Endothelial cell of umbilical vein (primary cell): Measurements from ENCODE around the gene PDCL2. TPM values are rescaled to one million over a fixed set of nuclear protein-coding genes. Genes with fewer than 3 reads are reported as not detected.
A peak's percentile ranks its signal among the peaks of the same experiment; 100 is the strongest.

Experiments
- BruUV-seq: library from RNA; stranded (reverse); fragments of 400-500 nt; replicated peaks from 2 replicates; lab custom pipeline; 2021; lab: Mats Ljungman, UMichigan
- CTCF ChIA-PET: fragments of 300-600, 350-600 bp; sonication (Branson Sonifier 250); formaldehyde crosslinking; loops from one replicate; lab custom pipeline; 2021; ENCODE audit warnings: antibody characterized with exemption, inconsistent platforms; lab: Charles Lee
- POLR2A ChIA-PET: fragments of 300-600, 350-600 bp; sonication (Branson Sonifier 250); formaldehyde crosslinking; loops from one replicate; lab custom pipeline; 2021; ENCODE audit warnings: antibody characterized with exemption, inconsistent platforms; lab: Charles Lee
- DNase-seq: peaks from one replicate; pipeline ENCODE4 v3.0.0-alpha.2; 2011; ENCODE audit warnings: low read depth, low spot score
- FAIRE-seq: peaks from 2 replicates; lab custom pipeline; 2011; peaks lifted over from hg19 to GRCh38; lab: Jason Lieb, UNC
- H2AFZ ChIP-seq: 2 replicates; pipeline ENCODE4 v1.6.0; 2012; ENCODE audit warnings: low read depth, low read length, control low read depth, inconsistent platforms
- H3K27ac ChIP-seq: 2 replicates; pipeline ENCODE4 v1.5.1; 2011; ENCODE audit warnings: low read depth, mild to moderate bottlenecking, control low read depth, low read length, moderate library complexity; ENCODE audit not compliant: insufficient read depth
- H3K27me3 ChIP-seq, 2 experiments: 2 replicates each; pipeline versions ENCODE4 v1.6.0 to v1.6.1; 2011; ENCODE audit warnings: low read length in 2 of 2, mixed read lengths in 1 of 2; ENCODE audit not compliant: control insufficient read depth in 2 of 2, insufficient read depth in 2 of 2
- H3K36me3 ChIP-seq, 2 experiments: 2 replicates in 1 of 2; 3 replicates in 1 of 2; pipeline ENCODE4 v1.5.1; 2011; ENCODE audit warnings: low read length in 2 of 2, mild to moderate bottlenecking in 1 of 2, moderate library complexity in 1 of 2; ENCODE audit not compliant: control insufficient read depth in 2 of 2, insufficient read depth in 2 of 2; ENCODE audit errors: extremely low read depth in 1 of 2
- H3K4me1 ChIP-seq: 3 replicates; pipeline ENCODE4 v1.5.1; 2011; ENCODE audit warnings: mild to moderate bottlenecking, low read length; ENCODE audit not compliant: control insufficient read depth, insufficient read depth; ENCODE audit errors: extremely low read depth
- H3K4me2 ChIP-seq: 2 replicates; pipeline ENCODE4 v1.6.1; 2011; ENCODE audit warnings: low read length, control low read depth, mixed read lengths; ENCODE audit not compliant: insufficient read depth
- H3K4me3 ChIP-seq, 3 experiments: fragments of 200-600 bp in 1 of 3; sonication (generic), shearing (Covaris generic) in 1 of 3; replicated peaks in 1 of 3; 2 replicates each; pipeline ENCODE4 v1.5.1; 2011 to 2016; ENCODE audit warnings: control low read depth in 3 of 3, low read length in 3 of 3, mild to moderate bottlenecking in 2 of 3, inconsistent platforms in 1 of 3, low read depth in 1 of 3, moderate library complexity in 1 of 3; ENCODE audit not compliant: insufficient read depth in 1 of 3
- H3K79me2 ChIP-seq: 2 replicates; pipeline ENCODE4 v1.6.0; 2012; ENCODE audit warnings: low read length, inconsistent platforms; ENCODE audit not compliant: control insufficient read depth, insufficient read depth
- H3K9ac ChIP-seq: replicated peaks from 2 replicates; pipeline ENCODE3; 2011; ENCODE audit warnings: low read length, control low read depth; ENCODE audit not compliant: insufficient read depth; ENCODE audit errors: extremely low read depth
- H3K9me1 ChIP-seq: replicated peaks from 3 replicates; pipeline ENCODE4 v1.6.0; 2011; ENCODE audit warnings: mild to moderate bottlenecking, low read length; ENCODE audit not compliant: control insufficient read depth, insufficient read depth; ENCODE audit errors: extremely low read depth
- H3K9me3 ChIP-seq: replicated peaks from 2 replicates; pipeline ENCODE4 v1.5.1; 2012; ENCODE audit warnings: low read length, inconsistent platforms; ENCODE audit not compliant: control insufficient read depth, insufficient read depth
- H4K20me1 ChIP-seq: replicated peaks from 2 replicates; pipeline ENCODE3; 2011; ENCODE audit warnings: mild to moderate bottlenecking, low read length; ENCODE audit not compliant: control insufficient read depth, insufficient read depth; ENCODE audit errors: extremely low read depth
- CTCF ChIP-seq, 2 donors: IDR thresholded peaks; 1 replicate in 1 of 2; 2 replicates in 1 of 2; pipeline ENCODE4 v1.5.1; 2011; ENCODE audit warnings: low read length in 2 of 2, mild to moderate bottlenecking in 2 of 2, moderate library complexity in 2 of 2, control low read depth in 1 of 2, inconsistent platforms in 1 of 2, low read depth in 1 of 2; ENCODE audit not compliant: insufficient read depth in 1 of 2; ENCODE audit errors: extremely low read depth in 1 of 2
- EZH2 ChIP-seq: IDR thresholded peaks from 2 replicates; pipeline ENCODE4 v1.6.1; 2012; ENCODE audit warnings: borderline replicate concordance, low read depth, mild to moderate bottlenecking, moderate library complexity, low read length, inconsistent platforms; ENCODE audit not compliant: severe bottlenecking
- FOS ChIP-seq: IDR thresholded peaks from 2 replicates; pipeline ENCODE4 v1.6.1; 2011; ENCODE audit warnings: mild to moderate bottlenecking, low read length, moderate library complexity, borderline replicate concordance; ENCODE audit not compliant: insufficient read depth
- GATA2 ChIP-seq: IDR thresholded peaks from 2 replicates; pipeline ENCODE4 v1.7.0; 2011; ENCODE audit warnings: low read depth, mild to moderate bottlenecking, moderate library complexity, mixed read lengths, low read length; ENCODE audit not compliant: insufficient read length, insufficient read depth
- JUN ChIP-seq: IDR thresholded peaks from 2 replicates; pipeline ENCODE4 v1.6.1; 2011; ENCODE audit warnings: borderline replicate concordance, low read depth; ENCODE audit not compliant: insufficient read length, insufficient read depth
- MYC ChIP-seq: IDR thresholded peaks from one replicate; pipeline ENCODE4 v1.6.1; 2011; ENCODE audit warnings: mild to moderate bottlenecking, low read depth, low read length
- POLR2A ChIP-seq: IDR thresholded peaks from 2 replicates; pipeline ENCODE4 v1.6.1; 2012; ENCODE audit warnings: low read depth, mild to moderate bottlenecking, control low read depth, low read length
- POLR2AphosphoS5 ChIP-seq: IDR thresholded peaks from 2 replicates; pipeline ENCODE4 v1.6.1; 2012; ENCODE audit warnings: low read depth, mild to moderate bottlenecking, control low read depth, low read length, moderate library complexity; ENCODE audit not compliant: insufficient read depth
- dilution Hi-C: fragments of 300-500 bp; cut with MboI; formaldehyde crosslinking; loops from one replicate; pipeline ENCODE4 v1.15.0; 2019; ENCODE audit warnings: low sequenced_read_pairs; ENCODE audit not compliant: extremely low pct_ligation_motif_present
- intact Hi-C: fragments of 100-400 bp; cut with micrococcal nuclease; formaldehyde crosslinking; loops from one replicate; pipeline ENCODE4 v1.10.0; 2022
- polyA plus RNA-seq, 4 experiments: library from polyadenylated mRNA; depleted of rRNA in 3 of 4; stranded (reverse) in 3 of 4; unstranded in 1 of 4; fragments of >200 nt; gene quantifications; 2 replicates each; pipeline versions ENCODE4 v1.2.1 to v1.2.3, GENCODE V29; 2011 to 2012; ENCODE audit warnings: missing spikeins in 1 of 4
- total RNA-seq: library from RNA; stranded (reverse); gene quantifications from 2 replicates; pipeline ENCODE4 v1.2.3, GENCODE V29; 2021
- TF ChIP-seq, protein P1 (sequence below): IDR thresholded peaks from 2 replicates; pipeline ENCODE4 v1.6.1; 2011; ENCODE audit not compliant: insufficient read depth, insufficient read length

The PDCL2 gene
- total and polyA plus RNA-seq, 2 donors (not counting 3 experiments of a cell fraction or from before 2014, with no cell fraction given) = not detected

DNA sequence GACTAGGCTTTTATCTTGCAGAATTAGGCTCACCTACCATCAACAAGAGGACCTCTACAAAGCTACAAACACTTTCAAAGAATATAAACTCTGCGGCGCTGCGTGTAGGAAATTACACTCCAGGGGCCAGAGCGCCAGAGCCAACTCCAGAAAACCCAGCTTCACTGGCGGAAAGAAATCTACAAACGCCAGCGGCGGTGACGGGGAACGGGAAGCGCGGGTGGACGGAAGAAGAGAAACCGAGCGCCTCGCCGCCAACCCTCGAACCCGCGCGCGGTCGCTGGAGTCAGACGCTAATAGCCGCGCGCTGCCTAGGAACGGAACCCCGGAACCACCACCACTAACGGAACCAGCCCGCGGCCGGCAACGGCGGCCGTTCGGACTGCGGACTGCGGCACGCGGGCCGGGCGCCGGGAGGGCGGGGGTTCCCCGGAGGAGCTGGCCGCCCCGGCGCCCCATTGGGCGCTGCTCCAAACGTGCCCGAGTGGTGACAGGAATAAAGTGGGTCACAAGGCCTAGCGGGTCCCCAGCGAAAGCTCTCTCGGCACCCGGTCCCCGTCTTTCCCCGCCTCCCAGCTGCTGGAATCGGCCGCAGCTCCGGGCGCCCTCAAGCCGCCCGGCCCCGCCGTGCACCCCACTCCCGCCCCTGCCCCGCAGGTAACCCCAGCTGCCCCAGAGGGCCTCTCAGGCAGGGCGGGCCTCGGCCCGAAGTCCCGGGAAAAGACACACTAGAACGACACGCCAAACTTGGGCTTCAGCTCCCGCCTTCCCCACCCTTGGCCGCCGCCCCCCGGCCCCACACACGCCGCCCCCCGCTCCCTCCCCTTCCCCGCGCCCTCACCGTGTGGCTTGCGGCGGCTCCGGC is 46.2 kb downstream of the PDCL2 start:
- no TSS peak for BruUV-seq
- Histone ChIP-seq H3K9ac (peak overlapping the region; percentile 59), H3K36me3 (no peaks in the 10 kb centered on the region), H4K20me1 (no peaks in the 10 kb centered on the region), H3K9me1 (no peaks in the 10 kb centered on the region), H3K4me1 (peaks cover 11% of the 10 kb centered on the region), H2AFZ (peak overlapping the region; percentile 59), H3K27me3 (peaks cover 0 to 2% of the 10 kb centered on the region in 2 experiments), H3K4me3 (peak overlapping the region; percentile 49 to 86 (median 80)), H3K4me2 (peak overlapping the region; percentile 87), H3K27ac (peak overlapping the region; percentile 45), H3K9me3 (no peaks in the 10 kb centered on the region), H3K79me2 (peaks cover 34% of the 10 kb centered on the region)
- FAIRE-seq = peak; percentile 55
- CTCF ChIA-PET = interaction anchor here (0.6 to 2.4 kb wide), 22 partner anchors 9 to 575 kb away, joined by 3 to 13 read pairs (median 4); partner anchors contain the start of gene SRD5A3
- TF ChIP-seq FOS (no peak), GATA2 (no peak), MYC (no peak), CTCF (IDR thresholded peaks at IDR 0.05; ENCODE audit: extremely low read depth in 1 of 2, insufficient read depth in 1 of 2, low read depth in 1 of 2, low read length in 2 of 2) (no peak), POLR2AphosphoS5 (peak; percentile 86), EZH2 (no peak), POLR2A (peak; percentile 54), JUN (no peak)
- TF ChIP-seq, protein P1, sequence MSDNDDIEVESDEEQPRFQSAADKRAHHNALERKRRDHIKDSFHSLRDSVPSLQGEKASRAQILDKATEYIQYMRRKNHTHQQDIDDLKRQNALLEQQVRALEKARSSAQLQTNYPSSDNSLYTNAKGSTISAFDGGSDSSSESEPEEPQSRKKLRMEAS = no peak
- DNase-seq = peak; percentile 67
- dilution Hi-C loops (no loop called here), intact Hi-C loops (loop anchor here (1.0 to 5.0 kb wide), 10 partner anchors 111 to 889 kb away; partner anchors contain the start of genes EXOC1, KIT, SRD5A3 and TMEM165)
- POLR2A ChIA-PET = interaction anchor here (0.6 to 0.8 kb wide), 3 partner anchors 187 to 467 kb away, joined by 3 read pairs; no protein-coding TSS in a partner anchor
